Measurements from ENCODE around the gene GALNT6.

- no peak for TF ChIP-seq POLR2A (IDR thresholded peaks at IDR 0.05; ENCODE audit: low read depth, low read length)
- no peak for TF ChIP-seq POLR2AphosphoS5 (IDR thresholded peaks at IDR 0.05; ENCODE audit: low read depth, low read length)
- TF ChIP-seq TAF1 (IDR thresholded peaks at IDR 0.05; ENCODE audit: borderline replicate concordance, low read depth, low read length): no peak
Observed at GRCh38 chr12:51397670-51398069, 6.5 kb upstream of the GALNT6 start.

Measured in GM12892 (cell line).